Left forelimb (tissue), 1 donor: ENCODE results near the gene GSTM4.

Experiments
- DNase-seq: peaks from one replicate; pipeline ENCODE4 v3.0.0-alpha.2; 2018; ENCODE audit warnings: low spot score

GSTM4 gene

GRCh38 chr1:109624201-109625010, 31.5 kb upstream of the GSTM4 start:
- peak; percentile 63 for DNase-seq

GRCh38 chr1:109625176-109625575, 30.7 kb upstream of the GSTM4 start:
- peak; percentile 61 for DNase-seq

- peak; percentile 70 for DNase-seq
These were observed 30.0 kb upstream of the GSTM4 start for GRCh38 chr1:109625601-109626560.

GRCh38 chr1:109626682-109627408, 29.1 kb upstream of the GSTM4 start:
- DNase-seq, result no peak

GRCh38 chr1:109627692-109628399, 28.1 kb upstream of the GSTM4 start:
- DNase-seq, result no peak

- peak; percentile 47 for DNase-seq
These were observed 27.2 kb upstream of the GSTM4 start for GRCh38 chr1:109628540-109629321.

- peak; percentile 38 for DNase-seq
These were observed 26.4 kb upstream of the GSTM4 start for GRCh38 chr1:109629372-109630030.

- peak; percentile 64 for DNase-seq
These were observed 25.6 kb upstream of the GSTM4 start for GRCh38 chr1:109630081-109630897.

- peak; percentile 60 for DNase-seq
These were observed 24.9 kb upstream of the GSTM4 start for GRCh38 chr1:109630898-109631512.

- DNase-seq, result peak; percentile 58
These were observed 24.1 kb upstream of the GSTM4 start for GRCh38 chr1:109631513-109632505.

- DNase-seq, result peak; percentile 73
These were observed 23.1 kb upstream of the GSTM4 start for GRCh38 chr1:109632671-109633346.

GRCh38 chr1:109634292-109634691, 21.6 kb upstream of the GSTM4 start:
- peak; percentile 9 for DNase-seq

- DNase-seq, result peak; percentile 36
These were observed 20.8 kb upstream of the GSTM4 start for GRCh38 chr1:109634771-109635750.

GRCh38 chr1:109635862-109636200, 20.1 kb upstream of the GSTM4 start:
- DNase-seq, result no peak

GRCh38 chr1:109636201-109636952, 19.5 kb upstream of the GSTM4 start:
- peak; percentile 46 for DNase-seq
